ENCODE measurements around the gene ADIPOR2.
A peak's percentile ranks its signal among the peaks of the same experiment; 100 is the strongest.

The ADIPOR2 gene

DNA sequence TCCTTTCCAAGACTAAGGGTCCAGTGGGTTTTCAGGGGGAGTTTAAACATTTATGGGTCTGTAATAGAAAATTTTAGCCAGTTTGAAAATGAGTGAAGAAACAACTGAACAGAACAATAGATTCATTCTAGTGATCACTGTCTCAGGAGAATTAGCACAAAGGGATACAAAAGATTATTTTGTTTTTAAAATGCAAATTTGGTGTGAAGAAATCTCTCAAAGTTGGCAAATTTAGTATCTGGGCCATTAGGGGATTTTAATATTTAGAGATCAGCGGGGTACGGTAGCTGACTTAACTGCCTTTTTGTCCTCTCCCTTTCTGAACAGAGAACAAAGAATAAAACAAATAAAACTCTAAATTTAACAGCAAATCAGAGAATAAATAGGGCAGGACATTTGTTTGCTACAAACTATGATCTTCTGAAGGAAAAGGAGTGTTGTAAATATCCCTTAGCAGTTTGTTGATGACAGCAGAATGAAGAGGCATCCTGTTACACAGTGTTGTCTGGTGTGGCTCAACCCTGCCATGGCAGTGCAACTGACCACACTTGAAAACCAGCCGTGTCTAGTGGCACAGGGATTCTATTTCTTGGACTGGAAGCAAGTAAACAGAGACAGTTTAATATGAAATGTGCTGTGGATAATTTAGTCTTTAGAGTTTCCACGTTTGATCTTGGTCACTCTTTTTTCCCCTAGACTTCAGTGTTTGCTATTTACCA, 83.2 kb downstream of the ADIPOR2 start:
- no peak for DNase-seq (ENCODE audit: low read depth)

DNA sequence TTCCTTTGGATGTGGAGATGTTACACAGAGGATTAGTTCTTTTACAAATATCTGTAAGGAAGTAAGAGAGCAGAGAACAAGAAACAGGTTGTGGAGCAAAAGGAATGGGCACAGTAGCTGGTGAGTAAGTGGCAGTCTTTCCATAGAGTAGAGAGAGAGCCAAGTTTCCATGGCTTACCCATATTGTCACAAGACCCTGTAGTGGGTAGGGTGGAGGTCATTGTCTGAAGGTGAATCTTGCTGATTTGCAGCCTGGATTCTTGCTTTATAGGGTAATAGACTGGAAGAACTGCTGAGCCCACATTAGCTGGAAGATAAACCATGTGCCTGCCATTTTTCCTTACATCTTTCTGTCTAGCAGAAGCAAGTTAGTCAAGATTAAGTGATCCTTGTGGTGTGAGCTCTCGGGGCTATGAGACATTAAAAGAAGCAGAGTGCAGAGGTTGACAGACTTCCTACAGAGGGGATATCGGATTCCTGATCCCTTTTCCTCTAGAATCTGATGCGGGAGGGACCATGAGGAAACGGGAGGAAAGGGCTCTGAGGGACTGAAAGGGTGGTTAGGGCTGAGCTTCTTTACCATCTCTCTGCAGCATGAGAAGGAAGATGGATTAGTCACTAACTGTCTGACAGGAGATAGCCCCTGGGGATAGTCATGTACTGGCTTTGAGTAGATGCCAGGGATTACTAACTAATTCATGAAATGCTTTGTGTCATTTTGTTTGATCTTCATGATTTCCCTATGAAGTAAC, 85.5 kb downstream of the ADIPOR2 start:
- DNase-seq (ENCODE audit: low read depth): peak; percentile 77

DNA sequence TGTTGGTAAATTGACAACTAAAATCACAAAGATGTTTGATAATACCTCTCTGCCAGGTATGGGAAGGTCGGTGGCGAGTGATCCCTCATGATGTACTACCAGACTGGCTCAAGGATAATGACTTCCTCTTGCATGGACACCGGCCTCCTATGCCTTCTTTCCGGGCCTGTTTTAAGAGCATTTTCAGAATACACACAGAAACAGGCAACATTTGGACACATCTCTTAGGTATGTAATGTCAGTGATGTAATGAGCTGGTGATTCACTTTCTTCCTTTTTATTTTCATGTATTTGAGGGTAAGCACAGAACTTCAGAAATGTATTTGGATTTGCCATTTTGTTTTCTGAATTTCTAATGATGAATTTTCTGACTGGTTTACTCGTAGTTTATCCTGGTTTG, 86.9 kb downstream of the ADIPOR2 start:
- peak; percentile 55 for DNase-seq (ENCODE audit: low read depth)

DNA sequence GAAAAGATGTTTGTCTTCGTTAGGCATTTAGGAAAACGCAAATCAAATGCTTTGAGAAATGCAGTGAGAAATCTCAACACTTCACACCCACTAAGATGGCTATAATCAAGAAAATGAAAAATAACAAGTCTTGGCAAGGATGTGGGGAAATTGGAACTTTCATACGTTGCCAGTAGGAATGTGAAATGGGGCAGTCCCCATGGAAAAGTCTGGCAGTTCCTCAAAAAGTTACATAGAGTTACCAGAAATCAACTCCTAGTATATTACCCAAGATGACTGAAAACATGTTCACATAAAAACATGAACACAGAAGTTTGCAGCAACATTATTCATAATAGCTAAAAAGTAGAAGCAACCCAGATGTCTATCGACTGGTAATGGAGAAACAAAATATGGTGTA, 88.0 kb downstream of the ADIPOR2 start:
- no peak for DNase-seq (ENCODE audit: low read depth)

DNA sequence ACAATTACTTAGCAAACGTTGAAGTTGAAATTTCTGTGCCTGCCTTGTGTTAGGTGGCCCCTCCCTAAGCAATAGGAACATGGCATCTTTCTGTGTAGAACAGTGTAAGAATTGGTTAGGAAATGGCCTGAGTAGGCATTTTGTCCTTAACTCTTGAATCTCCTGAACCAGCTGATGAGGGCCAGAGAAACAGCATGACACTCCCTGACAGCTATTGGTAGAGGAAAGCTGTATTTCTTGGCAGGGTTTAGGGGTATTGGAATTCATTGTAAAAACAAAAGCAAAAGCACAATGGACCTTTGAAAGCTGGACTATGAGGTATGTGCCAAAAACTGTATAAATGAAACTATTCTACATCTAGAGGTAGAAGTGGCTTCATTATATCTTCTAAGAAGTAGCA, 88.9 kb downstream of the ADIPOR2 start:
- peak; percentile 45 for DNase-seq (ENCODE audit: low read depth)

DNA sequence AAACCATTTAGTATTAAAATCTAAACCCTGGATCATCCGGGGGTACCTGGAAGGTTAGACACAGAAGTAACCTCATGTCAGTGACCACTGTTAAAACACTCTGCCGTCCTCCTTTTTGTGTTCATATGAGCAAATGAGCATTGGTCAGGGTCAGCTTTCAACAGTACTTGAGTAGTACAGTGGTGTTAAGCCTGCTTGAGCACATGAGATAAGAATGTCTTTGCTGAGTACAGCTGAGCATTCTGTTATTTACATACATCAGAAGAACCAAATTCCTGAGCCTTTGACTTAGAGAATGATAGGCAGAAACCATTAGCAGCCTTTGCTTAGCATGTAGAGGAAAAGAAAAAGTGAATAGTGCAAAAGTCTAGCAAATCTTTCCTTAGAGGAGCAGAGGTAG, 90.9 kb downstream of the ADIPOR2 start:
- DNase-seq (ENCODE audit: low read depth): no peak

DNA sequence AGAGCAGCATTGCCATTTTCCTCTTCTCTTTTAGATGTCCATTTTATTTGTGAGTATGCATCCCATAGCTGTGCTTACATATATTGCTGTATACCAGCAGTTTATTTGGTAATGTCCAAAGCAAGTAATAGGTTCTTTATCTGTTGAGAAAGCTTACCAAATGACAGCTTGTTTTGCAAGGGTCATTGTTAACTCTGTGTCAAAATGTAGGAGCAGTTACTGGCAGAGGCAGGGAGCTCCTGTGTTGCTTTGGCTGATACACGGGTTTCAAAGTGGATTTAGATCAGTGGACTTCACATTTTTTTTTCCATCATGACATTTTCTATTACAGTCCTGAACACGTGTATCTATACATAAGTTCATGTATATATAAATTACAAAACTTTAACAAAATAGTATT, 91.3 kb downstream of the ADIPOR2 start:
- no peak for DNase-seq (ENCODE audit: low read depth)

DNA sequence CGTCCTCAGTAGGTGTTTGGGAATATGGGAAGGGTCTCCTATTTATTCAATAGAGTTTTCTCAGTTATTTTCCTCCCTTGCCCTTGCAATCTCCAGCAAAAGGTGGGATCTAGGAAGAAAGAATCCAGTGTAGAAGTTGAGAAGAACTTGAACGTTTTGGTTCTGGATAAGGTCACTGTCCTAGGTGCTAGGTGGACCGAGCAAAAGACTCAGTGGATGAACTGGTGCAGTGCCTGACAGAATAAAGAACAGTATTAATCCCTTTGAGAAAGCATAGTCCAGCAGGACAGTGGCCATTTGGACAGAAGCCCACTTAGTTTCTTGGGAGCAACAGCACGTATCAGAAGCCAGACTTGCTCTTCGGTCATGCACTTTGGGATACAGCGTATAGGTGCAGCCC, 96.8 kb downstream of the ADIPOR2 start:
- DNase-seq (ENCODE audit: low read depth): no peak

DNA sequence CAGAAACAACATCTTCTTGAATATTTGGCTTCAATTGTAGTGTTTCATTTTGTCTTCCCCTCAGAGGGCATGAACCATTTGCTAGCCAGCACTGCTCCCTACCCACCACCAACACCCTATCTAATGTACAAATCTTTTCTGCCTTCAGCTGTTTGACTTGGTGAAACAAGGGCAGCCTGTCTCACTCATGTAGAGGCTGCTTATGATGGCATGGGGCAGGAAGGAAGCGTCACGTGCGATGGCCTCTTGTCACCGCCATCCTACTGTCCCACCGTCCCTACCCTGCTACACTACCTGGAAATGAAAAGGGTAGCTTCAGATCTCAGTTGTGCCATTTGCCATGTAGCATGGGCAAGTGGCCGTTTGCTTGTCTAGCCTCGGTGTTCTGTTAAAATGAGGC, 99.6 kb downstream of the ADIPOR2 start:
- DNase-seq (ENCODE audit: low read depth): no peak

DNA sequence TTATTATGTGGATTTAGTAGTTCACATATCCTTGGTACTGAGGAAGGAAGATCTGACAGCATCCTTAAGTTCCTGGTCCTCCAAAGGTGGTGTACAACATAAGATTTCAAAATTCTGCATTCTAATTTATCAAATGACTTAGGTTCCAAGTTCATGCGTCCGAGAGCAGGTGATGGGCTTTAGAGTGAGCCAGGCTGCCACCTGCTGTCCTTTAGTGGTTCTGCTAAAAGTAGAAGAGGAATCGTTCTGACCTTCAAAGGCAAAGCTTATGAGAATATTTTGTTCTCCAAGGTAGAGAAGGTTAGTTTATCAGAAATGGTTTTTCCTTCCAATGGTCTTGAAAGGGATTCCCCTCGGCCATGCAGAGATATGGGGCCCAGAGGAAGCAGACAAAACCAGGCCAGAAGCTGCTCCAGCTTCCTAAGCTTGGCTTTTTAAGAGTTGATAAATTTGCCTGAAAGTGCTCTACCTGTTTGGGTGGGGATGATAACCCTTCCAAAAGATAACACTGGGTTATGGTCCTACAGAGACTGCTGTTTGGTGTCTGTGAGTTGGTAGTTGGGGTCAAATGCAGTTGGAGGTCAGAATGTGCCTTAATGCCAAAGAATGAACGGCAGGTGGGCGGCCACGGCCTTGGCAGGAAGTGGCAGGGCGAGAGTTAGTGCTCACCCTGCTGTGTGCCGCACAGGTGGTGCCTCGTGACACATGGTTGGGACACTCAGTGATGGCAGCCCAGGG, 100.4 kb downstream of the ADIPOR2 start:
- DNase-seq (ENCODE audit: low read depth): no peak

DNA sequence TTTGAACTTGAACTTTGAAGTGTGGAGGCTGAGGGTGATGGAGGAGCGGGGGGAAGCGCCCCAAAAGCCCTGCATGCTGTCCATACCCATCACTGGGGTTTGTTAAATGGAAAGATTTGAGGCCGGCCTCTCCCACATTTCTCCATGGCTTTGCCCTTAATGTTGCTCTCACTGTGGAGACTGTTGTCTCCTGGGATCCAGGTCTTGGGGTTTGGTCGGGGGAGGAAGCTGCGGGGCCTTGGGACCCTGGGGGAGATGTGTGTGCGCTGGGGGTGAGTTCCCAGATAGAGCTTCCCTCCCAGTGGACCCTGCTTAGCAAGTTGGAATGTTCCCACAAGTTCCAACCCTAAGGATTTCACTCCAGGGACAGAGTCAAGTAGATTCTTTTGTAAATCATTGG, 101.5 kb downstream of the ADIPOR2 start:
- DNase-seq (ENCODE audit: low read depth): no peak

DNA sequence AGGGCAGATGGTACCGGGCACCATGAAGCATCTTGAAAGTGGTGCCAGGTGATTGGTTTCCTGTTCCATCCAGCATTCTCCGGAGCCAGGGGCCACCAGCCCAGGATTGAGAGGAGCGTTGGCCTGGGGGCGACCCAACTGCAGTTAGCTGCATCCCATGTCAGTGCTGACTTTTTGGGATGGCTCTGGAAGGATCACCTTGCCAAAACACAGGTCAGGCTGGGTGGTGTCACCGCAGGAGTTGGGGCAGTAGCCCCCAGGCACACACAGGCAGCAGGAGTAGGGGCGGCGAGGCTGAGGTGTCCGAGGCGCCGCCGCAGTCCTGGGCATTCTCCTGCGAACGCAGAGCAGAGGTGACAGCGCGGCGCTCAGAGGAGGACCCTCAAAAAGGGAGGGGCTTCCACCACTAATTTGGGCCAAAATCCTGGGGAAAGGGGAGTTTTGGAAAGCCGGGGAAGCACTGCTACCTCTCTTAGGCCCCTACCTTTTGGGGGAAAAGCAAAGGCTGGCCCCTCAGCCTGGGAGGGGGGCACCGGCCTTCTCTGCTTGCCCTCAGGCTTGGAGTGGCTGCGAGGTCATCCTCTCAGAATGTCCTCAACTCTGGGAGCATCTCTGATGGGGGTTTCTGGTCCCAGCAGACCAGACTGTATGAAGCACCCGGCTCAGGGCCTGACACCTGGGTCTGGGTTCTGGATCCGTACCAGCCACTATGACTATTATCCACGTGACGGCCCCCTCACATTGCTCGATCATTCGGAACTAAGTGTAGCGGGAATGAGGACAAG, 102.7 kb downstream of the ADIPOR2 start:
- no peak for DNase-seq (ENCODE audit: low read depth)

DNA sequence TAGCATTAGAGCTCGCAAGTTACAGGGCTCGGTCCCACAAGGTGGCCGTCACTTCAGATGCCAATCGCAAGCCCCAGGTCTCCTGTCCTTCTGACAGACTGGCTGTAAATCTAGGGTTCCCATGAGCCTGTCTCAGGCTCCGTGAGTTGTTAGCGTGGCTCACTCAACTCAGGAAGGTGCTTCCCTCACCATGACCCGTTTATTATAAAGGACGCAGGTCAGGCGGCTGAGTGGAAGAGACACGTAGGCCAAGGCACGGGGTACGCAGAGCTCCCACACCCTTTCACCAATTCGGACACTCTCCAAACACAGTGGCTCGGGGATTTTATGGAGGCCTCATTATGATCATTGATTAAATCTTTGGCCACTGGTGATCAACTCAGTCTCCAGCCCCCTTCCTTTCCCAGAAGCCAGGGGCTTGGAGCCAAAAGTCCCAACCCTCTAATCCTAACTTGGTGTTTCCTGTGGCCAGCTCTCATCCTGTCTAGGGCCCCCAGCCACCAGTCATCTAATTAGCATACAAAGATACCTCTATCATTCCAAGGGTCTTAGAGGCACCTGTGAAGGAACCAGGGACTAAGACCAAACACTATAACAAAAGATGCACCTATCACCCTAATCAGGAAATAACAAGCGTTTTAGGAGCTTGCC, 103.7 kb downstream of the ADIPOR2 start:
- no peak for DNase-seq (ENCODE audit: low read depth)

DNA sequence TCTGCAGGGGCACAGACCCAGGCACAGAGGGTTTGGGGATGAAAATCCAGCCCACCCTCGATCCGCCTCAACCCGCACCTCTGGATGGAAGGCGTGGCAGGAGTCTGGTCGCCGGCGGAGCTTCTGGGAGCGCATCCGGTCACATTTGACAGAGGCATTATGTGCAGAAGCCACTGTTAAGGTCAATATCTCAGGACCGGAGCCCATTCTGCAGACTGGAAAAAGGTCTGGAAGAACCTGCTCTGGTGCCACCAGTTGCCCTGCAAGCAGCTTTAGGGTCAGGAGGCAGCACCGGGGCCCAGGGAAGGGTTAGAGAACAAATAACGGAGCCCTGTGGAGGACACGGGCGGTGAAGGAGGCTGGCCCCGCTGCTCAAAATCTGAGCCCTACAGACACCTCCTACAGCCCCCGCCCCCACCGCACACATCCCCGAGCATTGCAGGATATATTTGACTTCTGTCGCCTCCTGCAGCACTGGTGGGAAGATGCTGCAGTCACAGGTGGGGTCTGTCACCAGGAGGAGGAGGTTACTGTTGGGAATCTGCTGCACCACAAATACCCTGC, 104.4 kb downstream of the ADIPOR2 start:
- DNase-seq (ENCODE audit: low read depth): no peak

DNA sequence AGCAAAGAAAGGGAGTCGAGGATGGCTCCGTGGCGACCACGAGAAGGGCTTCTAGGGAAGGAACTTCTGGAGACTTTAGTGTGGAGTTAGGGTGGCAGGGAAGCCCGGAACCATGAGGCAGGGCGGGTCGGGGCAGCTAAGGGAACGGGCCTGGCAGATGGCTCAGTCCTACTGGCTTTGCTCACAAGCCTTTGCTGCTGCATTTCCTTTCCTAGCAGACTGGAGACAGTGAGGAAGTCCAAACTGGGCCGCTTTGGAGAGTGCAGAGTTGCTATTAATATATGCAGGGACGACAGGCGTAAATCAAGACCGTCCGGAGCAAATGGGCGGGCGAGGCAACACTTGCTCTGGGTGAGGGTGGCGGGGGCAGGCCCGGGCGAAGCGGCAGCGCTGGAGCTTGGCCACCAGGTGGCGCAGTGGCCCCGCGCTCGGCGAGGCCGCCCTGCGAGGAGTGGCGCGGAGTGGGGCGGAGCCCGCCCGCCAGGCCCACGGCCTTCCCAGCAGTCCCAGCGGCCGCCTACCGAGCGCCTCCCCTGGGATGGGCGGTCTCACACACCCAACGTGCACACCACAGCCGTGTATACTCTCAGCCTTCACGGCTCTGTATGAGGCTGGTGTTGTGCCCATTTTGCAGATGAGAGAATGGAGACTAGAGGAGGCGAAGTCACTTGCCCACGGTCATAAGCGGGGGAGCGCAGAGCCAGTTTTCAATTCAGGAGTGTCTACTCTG, 105.1 kb downstream of the ADIPOR2 start:
- DNase-seq (ENCODE audit: low read depth): peak; percentile 61

DNA sequence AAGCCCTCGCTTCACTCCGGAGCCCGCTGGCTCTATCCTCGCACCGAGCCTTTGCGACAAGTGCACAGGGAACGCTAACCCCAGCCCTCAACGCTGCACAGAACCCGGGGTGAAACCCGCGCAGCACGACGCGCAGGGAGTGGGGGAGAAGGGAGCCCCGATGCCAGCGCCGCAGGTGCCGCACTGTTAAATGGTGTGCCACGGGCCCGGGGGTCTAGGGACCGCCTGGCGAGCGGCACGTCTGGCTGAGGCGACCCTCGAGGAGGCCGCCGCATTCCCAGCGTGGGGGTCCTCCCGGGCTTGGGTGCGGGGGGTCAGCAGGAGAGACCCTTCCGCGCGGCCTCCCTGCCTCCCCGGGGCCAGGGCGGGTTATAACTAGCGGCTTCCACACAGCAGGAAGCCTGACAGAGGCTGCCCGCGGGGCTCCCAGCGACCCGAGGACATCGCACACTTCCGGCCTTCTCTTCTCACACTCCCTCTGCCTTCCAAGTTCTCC, 105.7 kb downstream of the ADIPOR2 start:
- DNase-seq (ENCODE audit: low read depth): no peak

DNA sequence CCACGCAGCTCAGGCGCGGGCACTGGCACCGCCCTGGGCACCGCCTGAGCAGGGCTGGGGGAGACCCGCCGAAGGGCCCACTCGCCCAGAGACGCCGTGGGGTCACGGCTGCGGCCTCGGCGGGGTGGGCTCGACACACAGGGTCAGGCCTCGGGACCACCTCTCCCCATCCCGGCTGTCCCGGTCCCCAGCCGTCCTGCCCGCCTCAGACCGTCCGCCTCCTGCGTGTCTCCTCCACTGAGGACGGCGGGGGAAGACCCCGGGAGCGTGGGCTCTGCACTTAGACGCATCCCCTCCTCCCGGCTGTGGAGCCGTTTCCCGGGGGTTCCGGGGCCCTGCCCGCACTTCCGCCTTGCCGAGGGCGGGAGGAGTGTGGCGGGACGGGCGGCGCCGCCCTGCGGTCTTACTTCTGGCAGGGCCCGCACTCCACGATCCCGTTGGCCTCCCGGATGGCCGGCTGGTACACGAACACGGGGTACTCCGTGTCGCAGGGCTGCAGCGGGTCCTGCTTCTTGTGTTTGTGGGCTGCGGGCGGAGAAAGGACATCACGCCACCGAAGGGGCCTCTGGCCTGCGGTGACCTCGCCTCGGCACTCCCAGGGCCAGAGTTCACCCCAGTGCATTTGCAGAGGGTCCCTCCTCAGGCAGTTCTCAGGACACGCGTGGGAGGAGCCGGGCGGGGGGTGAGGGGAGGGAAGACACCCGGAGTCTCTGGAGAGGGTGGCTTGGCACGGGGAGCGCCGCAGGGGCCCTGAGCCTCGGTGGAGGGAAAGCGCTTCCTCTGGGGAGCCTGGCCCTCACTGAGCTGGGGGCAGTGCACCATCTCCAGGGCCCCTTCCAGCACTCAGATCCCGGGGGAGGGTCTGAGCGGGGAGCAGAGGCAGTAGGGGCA, 106.4 kb downstream of the ADIPOR2 start:
- DNase-seq (ENCODE audit: low read depth): no peak

DNA sequence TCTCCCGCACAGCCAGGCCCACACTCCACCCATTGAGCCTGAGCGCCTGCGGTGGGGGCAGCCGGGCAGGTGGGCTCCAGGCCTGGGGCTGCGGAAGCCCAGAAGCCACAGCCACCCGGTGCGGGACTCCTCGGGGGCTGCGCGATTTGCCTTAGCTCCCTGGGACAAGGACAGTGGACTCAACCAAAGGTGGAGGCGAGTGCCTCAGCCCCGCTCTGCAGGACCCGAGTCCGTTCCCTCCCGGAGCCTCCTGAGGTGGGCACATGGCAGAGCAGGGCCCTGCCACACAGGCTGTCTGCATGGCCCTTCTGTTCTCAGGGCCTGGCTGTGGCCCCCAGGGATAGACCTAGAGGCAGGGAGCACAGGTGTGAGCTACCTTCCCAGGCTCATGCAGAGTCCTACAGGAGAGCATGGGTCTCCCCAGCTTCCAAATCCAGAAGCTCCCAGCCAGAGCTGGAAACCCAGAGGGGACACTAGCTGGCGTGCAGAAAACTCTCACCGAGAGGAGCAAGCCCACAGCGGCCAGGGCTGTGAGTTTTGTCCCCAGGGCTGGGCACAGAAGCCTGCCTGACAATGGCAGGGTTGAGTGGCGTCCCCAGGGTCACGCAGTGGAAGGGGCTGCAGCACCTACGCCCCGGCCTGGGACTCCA, 107.2 kb downstream of the ADIPOR2 start:
- no peak for DNase-seq (ENCODE audit: low read depth)

DNA sequence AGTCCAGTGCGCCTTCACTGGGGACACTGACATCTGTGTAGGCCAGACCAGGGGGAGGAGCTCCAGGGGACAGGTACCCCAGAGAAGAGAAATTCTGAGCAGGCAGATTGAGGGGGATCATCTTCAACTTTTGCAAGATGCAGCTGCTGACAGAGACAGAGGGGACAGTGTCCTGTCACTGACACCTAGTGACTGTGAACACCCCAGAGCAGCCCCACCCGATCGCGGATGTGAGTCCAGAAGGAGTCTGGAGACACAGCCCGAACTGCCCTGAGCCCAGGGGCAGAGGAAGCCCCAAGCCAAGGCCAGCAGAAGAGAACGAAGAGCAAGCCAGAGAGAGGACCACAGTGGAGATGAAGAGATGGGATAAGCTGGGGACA, 107.8 kb downstream of the ADIPOR2 start:
- DNase-seq (ENCODE audit: low read depth): no peak
